Neural progenitor cell (in vitro differentiated cells): Measurements from ENCODE around the gene C2CD4C. TPM values are rescaled to one million over a fixed set of nuclear protein-coding genes. Genes with fewer than 3 reads are reported as not detected.

Source experiments
- DNase-seq: peaks from one replicate; pipeline ENCODE4 v3.0.0-alpha.2; 2016; ENCODE audit warnings: low spot score
- H2AFZ ChIP-seq: fragments of 200-600 bp; sonication (generic); replicated peaks from 2 replicates; pipeline ENCODE4 v1.6.1; 2016; ENCODE audit warnings: antibody characterized with exemption
- H3F3A ChIP-seq: fragments of 200-600 bp; sonication (generic); 2 replicates; pipeline ENCODE4 v1.6.1; 2016; ENCODE audit warnings: antibody characterized with exemption, low read depth
- H3K27ac ChIP-seq: fragments of 200-600 bp; sonication (generic); 2 replicates; pipeline ENCODE4 v1.5.1; 2016; ENCODE audit warnings: mild to moderate bottlenecking
- H3K27me3 ChIP-seq: fragments of 200-600 bp; sonication (generic); 2 replicates; pipeline ENCODE4 v1.6.1; 2016; ENCODE audit warnings: mild to moderate bottlenecking, moderate library complexity
- H3K36me3 ChIP-seq: fragments of 200-600 bp; sonication (generic); 2 replicates; pipeline ENCODE4 v1.5.1; 2016
- H3K4me1 ChIP-seq: fragments of 200-600 bp; sonication (generic); 2 replicates; pipeline ENCODE4 v1.6.1; 2016; ENCODE audit warnings: mixed run types
- H3K4me2 ChIP-seq: fragments of 200-600 bp; sonication (generic); 2 replicates; pipeline ENCODE4 v1.6.1; 2016
- H3K4me3 ChIP-seq: fragments of 200-600 bp; sonication (generic); 2 replicates; pipeline ENCODE4 v1.5.1; 2016
- H3K79me2 ChIP-seq: fragments of 200-600 bp; sonication (generic); 2 replicates; pipeline ENCODE4 v1.6.1; 2016; ENCODE audit warnings: low read depth
- H3K9ac ChIP-seq: fragments of 200-600 bp; sonication (generic); 2 replicates; pipeline ENCODE4 v1.6.1; 2016
- H3K9me3 ChIP-seq: fragments of 200-600 bp; sonication (generic); 2 replicates; pipeline ENCODE4 v1.5.1; 2016; ENCODE audit warnings: low read depth
- H4K20me1 ChIP-seq: fragments of 200-600 bp; sonication (generic); 2 replicates; pipeline ENCODE4 v1.6.1; 2016; ENCODE audit warnings: low read depth
- H3K27ac Mint-ChIP-seq: 3 replicates; pipeline ENCODE4 v1.8.0; 2021; ENCODE audit warnings: mixed read lengths
- H3K27me3 Mint-ChIP-seq: 2 replicates; pipeline ENCODE4 v1.8.0; 2022; ENCODE audit warnings: low read depth, mild to moderate bottlenecking, inconsistent platforms, moderate library complexity, mixed read lengths; ENCODE audit not compliant: insufficient read depth
- H3K36me3 Mint-ChIP-seq: 3 replicates; pipeline ENCODE4 v1.8.0; 2021; ENCODE audit warnings: mixed read lengths
- H3K4me1 Mint-ChIP-seq: 3 replicates; pipeline ENCODE4 v1.8.0; 2021; ENCODE audit warnings: mixed read lengths
- H3K4me3 Mint-ChIP-seq: 3 replicates; pipeline ENCODE4 v1.8.0; 2021; ENCODE audit warnings: mild to moderate bottlenecking, moderate library complexity, mixed read lengths
- H3K9me3 Mint-ChIP-seq: 3 replicates; pipeline ENCODE4 v1.8.0; 2020; ENCODE audit warnings: mixed read lengths
- EZH2 ChIP-seq: fragments of 200-600 bp; sonication (generic); IDR thresholded peaks from 2 replicates; pipeline ENCODE4 v1.6.1; 2017; ENCODE audit warnings: antibody characterized with exemption, mild to moderate bottlenecking, moderate library complexity
- EZH2phosphoT487 ChIP-seq: fragments of 200-600 bp; sonication (generic); IDR thresholded peaks from 2 replicates; pipeline ENCODE4 v1.6.1; 2017; ENCODE audit warnings: antibody characterized with exemption
- total RNA-seq: library from RNA; depleted of rRNA; stranded (reverse); fragments of >200 nt; gene quantifications from 2 replicates; pipeline ENCODE4 v1.2.3, GENCODE V29; 2015; ENCODE audit warnings: low replicate concordance
- TF ChIP-seq, protein P1 (sequence below): fragments of 200-600 bp; sonication (generic); IDR thresholded peaks from 2 replicates; pipeline ENCODE4 v1.5.1; 2017; ENCODE audit warnings: antibody characterized with exemption, mild to moderate bottlenecking

C2CD4C gene
- total RNA-seq, 1 donor from 2014 or later, result 2.3 TPM

DNA sequence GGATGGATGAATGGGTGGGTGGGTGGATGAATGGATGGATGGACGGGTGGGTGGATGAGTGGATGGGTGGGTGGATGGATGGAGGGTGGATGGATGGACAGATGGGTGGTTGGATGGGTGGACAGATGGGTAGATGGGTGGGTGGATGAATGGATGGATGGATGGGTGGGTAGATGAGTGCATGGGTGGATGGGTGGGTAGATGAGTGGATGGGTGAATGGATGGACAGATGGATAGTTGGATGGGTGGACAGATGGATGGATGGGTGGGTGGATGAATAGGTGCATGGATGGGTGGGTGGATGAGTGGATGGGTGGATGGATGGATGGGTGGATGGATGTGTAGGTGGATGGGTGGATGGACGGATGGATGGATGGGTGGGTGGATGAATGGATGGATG is 34.1 kb upstream of the C2CD4C start:
- Histone ChIP-seq H3K27me3 (no peaks in the 10 kb centered on the region), H3K79me2 (no peaks in the 10 kb centered on the region), H3K9me3 (no peaks in the 10 kb centered on the region), H3F3A (no peaks in the 10 kb centered on the region), H3K27ac (no peak overlapping the region), H3K4me3 (no peak overlapping the region), H3K36me3 (no peaks in the 10 kb centered on the region), H3K4me2 (no peak overlapping the region), H3K9ac (no peak overlapping the region), H3K4me1 (no peaks in the 10 kb centered on the region), H4K20me1 (no peaks in the 10 kb centered on the region), H2AFZ (no peak overlapping the region)
- DNase-seq, result no peak
- no peak overlapping the region for H3K4me3 Mint-ChIP-seq
- peaks cover 3% of the 10 kb centered on the region for H3K9me3 Mint-ChIP-seq
- H3K4me1 Mint-ChIP-seq, result peaks cover 4% of the 10 kb centered on the region
- H3K36me3 Mint-ChIP-seq, result peaks cover 8% of the 10 kb centered on the region
- TF ChIP-seq EZH2 (no peak), EZH2phosphoT487 (no peak)
- TF ChIP-seq, protein P1, sequence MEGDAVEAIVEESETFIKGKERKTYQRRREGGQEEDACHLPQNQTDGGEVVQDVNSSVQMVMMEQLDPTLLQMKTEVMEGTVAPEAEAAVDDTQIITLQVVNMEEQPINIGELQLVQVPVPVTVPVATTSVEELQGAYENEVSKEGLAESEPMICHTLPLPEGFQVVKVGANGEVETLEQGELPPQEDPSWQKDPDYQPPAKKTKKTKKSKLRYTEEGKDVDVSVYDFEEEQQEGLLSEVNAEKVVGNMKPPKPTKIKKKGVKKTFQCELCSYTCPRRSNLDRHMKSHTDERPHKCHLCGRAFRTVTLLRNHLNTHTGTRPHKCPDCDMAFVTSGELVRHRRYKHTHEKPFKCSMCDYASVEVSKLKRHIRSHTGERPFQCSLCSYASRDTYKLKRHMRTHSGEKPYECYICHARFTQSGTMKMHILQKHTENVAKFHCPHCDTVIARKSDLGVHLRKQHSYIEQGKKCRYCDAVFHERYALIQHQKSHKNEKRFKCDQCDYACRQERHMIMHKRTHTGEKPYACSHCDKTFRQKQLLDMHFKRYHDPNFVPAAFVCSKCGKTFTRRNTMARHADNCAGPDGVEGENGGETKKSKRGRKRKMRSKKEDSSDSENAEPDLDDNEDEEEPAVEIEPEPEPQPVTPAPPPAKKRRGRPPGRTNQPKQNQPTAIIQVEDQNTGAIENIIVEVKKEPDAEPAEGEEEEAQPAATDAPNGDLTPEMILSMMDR, result no peak
- no peak overlapping the region for H3K27ac Mint-ChIP-seq
- H3K27me3 Mint-ChIP-seq, result no peaks in the 10 kb centered on the region

DNA sequence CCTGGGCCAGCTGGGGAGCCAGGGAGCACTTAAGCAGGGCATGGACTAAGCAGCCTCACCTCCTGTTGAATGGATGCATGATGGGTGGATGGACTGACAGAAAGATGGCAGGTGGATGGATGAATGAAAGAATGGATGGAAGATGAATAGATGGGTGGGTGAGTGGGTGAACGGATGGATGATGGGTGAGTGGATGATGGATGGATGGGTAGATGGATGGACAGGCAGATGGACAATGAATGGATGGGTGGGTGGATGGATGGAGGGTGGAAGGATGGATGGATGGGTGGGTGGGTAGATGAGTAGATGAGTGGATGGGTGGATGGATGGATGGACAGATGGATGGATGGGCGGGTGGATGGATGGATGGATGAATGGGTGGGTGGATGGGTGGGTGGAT is 33.1 kb upstream of the C2CD4C start:
- H3K4me1 ChIP-seq, result no peaks in the 10 kb centered on the region
- no peak overlapping the region for H3K27ac ChIP-seq
- no peaks in the 10 kb centered on the region for H3K36me3 ChIP-seq
- no peak overlapping the region for H3K4me2 ChIP-seq
- TF ChIP-seq, protein P1, result no peak
- TF ChIP-seq EZH2 (no peak), EZH2phosphoT487 (no peak)
- H3K79me2 ChIP-seq, result no peaks in the 10 kb centered on the region
- H3K27me3 Mint-ChIP-seq, result peaks cover 3% of the 10 kb centered on the region
- H3K4me3 Mint-ChIP-seq, result no peak overlapping the region
- H3K4me3 ChIP-seq, result no peak overlapping the region
- DNase-seq, result no peak
- no peak overlapping the region for H2AFZ ChIP-seq
- H3K27me3 ChIP-seq, result no peaks in the 10 kb centered on the region
- no peaks in the 10 kb centered on the region for H3K9me3 ChIP-seq
- no peaks in the 10 kb centered on the region for H3F3A ChIP-seq
- H3K27ac Mint-ChIP-seq, result peak overlapping the region; percentile 42
- H3K36me3 Mint-ChIP-seq, result peaks cover 9% of the 10 kb centered on the region
- H4K20me1 ChIP-seq, result no peaks in the 10 kb centered on the region
- peaks cover 3% of the 10 kb centered on the region for H3K9me3 Mint-ChIP-seq
- no peak overlapping the region for H3K9ac ChIP-seq
- H3K4me1 Mint-ChIP-seq, result peaks cover 9% of the 10 kb centered on the region

DNA sequence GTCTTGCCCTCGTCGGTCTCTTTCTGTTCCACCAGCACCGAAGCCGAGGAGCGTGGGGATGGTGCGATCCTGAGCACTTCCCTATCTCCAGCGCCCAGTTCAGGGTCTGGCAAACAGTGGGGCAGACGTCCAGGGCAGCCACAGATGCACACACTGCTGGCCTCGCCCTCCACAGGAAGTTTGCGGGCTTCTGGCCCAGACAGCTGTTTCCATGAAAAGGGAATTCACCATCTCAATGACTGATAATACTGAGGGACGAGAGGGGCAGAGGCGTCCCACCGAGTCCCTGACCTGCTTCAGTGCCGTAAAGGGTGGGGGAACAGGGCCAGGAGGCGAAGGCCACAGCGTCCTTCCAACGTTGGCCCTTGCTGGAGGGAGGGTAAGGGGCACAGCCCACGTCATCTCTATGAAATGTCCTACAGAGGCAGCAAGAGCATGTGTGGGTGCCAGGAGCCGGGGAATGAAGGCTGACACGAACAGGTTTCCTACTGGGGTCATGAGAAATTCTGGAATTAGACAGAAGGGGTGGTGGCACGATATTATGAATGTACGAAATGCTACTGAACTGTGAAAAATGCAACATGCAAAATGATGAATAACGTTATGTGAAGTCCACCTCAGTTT is 32.4 kb upstream of the C2CD4C start:
- Histone ChIP-seq H4K20me1 (no peaks in the 10 kb centered on the region), H3K9ac (no peak overlapping the region), H3K27ac (no peak overlapping the region), H2AFZ (no peak overlapping the region), H3K36me3 (no peaks in the 10 kb centered on the region), H3K4me2 (no peak overlapping the region), H3K4me3 (no peak overlapping the region), H3K79me2 (no peaks in the 10 kb centered on the region), H3K9me3 (no peaks in the 10 kb centered on the region), H3F3A (no peaks in the 10 kb centered on the region), H3K4me1 (no peaks in the 10 kb centered on the region), H3K27me3 (no peaks in the 10 kb centered on the region)
- H3K27ac Mint-ChIP-seq, result peak overlapping the region; percentile 53
- H3K4me3 Mint-ChIP-seq, result no peak overlapping the region
- peaks cover 9% of the 10 kb centered on the region for H3K36me3 Mint-ChIP-seq
- DNase-seq, result no peak
- TF ChIP-seq EZH2phosphoT487, result no peak
- no peak for TF ChIP-seq EZH2
- TF ChIP-seq, protein P1, result no peak
- H3K4me1 Mint-ChIP-seq, result peaks cover 11% of the 10 kb centered on the region
- peaks cover 3% of the 10 kb centered on the region for H3K27me3 Mint-ChIP-seq
- peaks cover 3% of the 10 kb centered on the region for H3K9me3 Mint-ChIP-seq
